CD1c-positive myeloid dendritic cell (primary cell): Measurements from ENCODE around the gene MAP4K4.

ENCODE experiments used
- DNase-seq: peaks from one replicate; pipeline ENCODE4 v3.0.0-alpha.2; 2016; ENCODE audit errors: extremely low spot score

The MAP4K4 gene

GRCh38 chr2:101692766-101693165, 4.7 kb upstream of the MAP4K4 start:
- DNase-seq = no peak

- no peak for DNase-seq
Measured at GRCh38 chr2:101693991-101694588, 3.4 kb upstream of the MAP4K4 start.

DNA sequence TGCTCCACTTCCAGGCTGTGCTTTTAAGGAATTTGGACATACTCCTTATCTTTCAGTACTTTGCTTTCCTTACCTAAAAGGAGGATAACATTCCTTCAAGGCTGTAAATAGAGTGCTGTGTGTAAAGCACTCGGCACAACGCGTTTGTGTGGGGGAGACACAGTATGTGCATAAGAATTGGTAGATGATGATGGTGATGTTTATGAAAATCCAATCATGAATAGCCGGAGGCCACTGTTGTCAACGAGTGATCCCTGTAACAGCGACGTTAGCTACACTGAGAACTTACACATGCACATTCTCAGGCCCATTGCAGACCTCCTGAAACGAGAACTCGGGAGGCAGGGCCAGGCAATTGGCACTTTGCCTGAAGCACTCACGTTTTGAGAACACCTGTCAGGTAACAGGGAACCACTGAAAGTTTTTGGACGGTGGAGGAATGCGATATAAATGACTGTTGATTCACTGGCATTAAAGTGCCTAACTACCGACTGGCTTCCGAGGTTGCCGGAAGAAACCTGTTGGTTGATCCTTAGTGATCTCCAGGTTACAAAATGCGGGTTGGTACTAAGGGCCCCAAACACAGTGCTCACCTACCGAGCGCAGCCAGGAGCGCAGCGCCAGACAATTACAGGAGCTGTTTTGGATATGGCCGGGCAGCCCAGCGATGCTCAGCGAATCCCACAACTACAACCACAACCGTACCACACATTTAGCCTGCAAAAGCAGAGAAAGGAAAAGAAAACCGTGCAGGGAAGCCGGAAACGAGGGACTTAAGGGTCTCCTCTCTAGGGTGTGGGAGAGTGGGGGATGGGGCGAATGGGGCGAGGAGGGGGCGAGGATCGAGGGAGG, 1.0 kb upstream of the MAP4K4 start:
- no peak for DNase-seq

- DNase-seq = peak; percentile 32
Measured at GRCh38 chr2:101698014-101698843, 722 bp downstream of the MAP4K4 start.

GRCh38 chr2:101698844-101699754, 1.6 kb downstream of the MAP4K4 start:
- DNase-seq = no peak

- DNase-seq = no peak
Measured at GRCh38 chr2:101699755-101700461, 2.4 kb downstream of the MAP4K4 start.

GRCh38 chr2:101704046-101704466, 6.5 kb downstream of the MAP4K4 start:
- peak; percentile 45 for DNase-seq

DNA sequence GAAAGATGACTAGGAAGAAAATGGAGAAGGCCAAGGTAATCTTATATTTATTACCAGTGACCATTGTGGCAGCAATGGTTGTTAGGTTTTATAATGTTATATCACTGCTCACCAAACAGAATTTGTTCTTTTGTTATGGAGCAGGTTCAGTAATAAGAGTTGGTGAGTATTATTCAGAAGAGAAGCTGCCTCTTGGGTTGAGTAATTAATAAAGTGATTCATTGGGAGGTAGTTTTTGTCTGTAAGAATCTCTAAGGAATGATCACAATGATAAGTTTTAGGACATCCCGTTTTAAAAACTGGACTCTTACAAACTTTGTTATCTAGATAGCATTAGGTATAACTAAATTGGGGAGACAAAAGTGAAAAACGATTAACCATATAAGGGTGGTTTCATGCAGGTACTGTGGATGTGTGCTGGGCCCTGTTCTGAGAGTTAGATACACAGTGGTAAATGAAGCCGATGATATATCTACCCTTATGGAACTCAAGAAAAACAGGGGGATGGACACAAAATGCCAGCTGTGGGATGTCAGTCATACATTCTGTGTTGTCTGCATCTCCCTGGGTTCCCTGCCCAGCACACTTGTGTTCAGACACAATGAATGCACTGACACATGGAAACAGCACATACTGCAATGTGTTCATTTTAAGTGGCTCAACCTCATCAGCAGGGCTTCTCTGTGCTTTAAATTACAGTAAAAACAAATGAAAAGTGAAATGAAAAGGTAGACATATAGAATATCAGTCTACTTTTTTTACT, 7.5 kb downstream of the MAP4K4 start:
- no peak for DNase-seq

GRCh38 chr2:101706121-101706818, 8.8 kb downstream of the MAP4K4 start:
- DNase-seq = no peak

GRCh38 chr2:101706819-101707177, 9.3 kb downstream of the MAP4K4 start:
- no peak for DNase-seq

DNA sequence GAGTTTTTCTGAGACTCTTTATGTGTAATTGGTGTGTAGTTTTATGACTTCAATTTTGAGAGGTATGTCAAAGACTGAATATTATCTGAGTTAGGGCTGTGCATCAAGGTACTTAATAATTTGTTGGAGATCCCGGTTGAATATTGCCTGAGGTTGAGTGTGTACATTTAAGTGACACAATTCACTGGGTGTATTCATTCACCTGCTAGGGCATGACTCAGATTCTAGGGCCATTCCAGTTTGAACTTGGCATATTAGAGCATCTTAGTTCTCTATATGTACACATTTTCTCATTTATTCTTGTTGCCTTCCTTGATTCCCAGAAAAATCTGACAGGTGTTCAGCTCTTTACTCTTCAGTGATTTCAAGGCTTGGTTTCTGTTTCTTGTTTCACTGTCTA, 12.5 kb downstream of the MAP4K4 start:
- no peak for DNase-seq

- DNase-seq = no peak
Measured at GRCh38 chr2:101710471-101711318, 13.2 kb downstream of the MAP4K4 start.

- peak; percentile 72 for DNase-seq
Measured at GRCh38 chr2:101714118-101714517, 16.6 kb downstream of the MAP4K4 start.

DNA sequence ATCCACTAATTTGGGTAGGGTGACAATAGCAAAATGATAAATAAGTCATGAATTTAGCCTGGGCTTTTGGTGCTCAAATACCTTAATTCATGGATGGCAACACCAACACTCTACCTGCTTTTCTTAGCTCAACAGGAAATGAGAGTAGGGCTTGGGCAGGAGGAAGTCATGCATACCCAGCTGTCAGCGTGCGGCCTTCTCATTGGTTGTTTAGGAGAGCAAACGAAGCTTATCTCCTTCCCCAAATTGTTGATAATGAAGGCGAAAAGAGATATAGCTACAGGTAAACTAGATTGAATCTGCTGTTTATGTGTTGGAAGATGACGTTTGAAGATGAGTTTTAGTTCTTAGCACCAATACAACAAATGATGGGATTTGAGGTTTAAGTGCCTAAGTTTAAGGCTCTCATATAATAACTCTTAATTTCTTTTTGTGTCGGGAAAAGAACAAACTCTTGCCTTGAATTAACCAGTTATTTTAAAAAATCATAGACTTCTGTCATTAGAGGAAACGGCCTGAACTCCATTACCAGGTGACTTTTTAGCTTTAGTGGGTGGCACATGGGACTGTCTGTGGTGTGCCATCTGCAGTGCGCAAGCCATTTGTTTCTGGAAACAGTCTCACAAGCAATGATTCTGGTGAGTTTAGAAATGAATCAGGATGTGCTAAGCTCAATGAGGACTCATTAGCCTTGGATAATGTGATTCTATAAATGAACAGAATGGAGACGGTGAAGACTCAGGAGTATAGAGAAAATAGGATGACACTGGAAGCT, 19.8 kb downstream of the MAP4K4 start:
- DNase-seq = peak; percentile 45

- DNase-seq = no peak
Measured at GRCh38 chr2:101718479-101718878, 21.0 kb downstream of the MAP4K4 start.

DNA sequence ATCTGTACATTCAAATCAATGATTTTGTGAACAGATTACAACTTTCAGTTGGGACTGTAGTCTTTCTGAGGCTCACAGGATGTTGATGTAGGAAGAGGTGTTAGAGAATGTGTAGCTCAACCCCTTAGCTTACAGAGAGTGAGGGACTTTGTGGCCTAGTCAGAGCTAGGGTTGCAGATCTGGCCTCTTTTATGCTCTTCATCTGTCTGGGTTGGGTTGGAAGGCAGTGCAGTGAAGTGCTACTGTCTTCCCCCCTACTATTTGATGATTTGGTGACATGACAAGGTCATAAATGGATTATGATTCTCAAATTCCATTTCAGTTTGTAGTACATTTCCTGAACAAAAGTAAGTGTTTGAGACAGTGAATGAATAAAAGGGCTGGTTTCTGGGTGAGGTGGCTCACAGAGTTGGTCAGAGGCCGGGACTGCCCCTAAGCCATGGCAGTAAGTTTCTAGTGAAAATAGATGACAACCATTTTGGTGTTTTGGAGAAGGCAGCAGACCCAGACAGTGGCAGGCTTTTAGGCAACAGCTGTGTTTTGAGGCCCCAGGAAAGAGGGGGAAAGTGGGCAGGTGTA, 21.6 kb downstream of the MAP4K4 start:
- DNase-seq = no peak

GRCh38 chr2:101720732-101721131, 23.2 kb downstream of the MAP4K4 start:
- DNase-seq = no peak
